Measurements from ENCODE around the gene TTYH3. TPM values are rescaled to one million over a fixed set of nuclear protein-coding genes. Genes with fewer than 3 reads are reported as not detected.

TTYH3 gene
- total RNA-seq, 1 experiment from 2014 or later, result 278 TPM

DNA sequence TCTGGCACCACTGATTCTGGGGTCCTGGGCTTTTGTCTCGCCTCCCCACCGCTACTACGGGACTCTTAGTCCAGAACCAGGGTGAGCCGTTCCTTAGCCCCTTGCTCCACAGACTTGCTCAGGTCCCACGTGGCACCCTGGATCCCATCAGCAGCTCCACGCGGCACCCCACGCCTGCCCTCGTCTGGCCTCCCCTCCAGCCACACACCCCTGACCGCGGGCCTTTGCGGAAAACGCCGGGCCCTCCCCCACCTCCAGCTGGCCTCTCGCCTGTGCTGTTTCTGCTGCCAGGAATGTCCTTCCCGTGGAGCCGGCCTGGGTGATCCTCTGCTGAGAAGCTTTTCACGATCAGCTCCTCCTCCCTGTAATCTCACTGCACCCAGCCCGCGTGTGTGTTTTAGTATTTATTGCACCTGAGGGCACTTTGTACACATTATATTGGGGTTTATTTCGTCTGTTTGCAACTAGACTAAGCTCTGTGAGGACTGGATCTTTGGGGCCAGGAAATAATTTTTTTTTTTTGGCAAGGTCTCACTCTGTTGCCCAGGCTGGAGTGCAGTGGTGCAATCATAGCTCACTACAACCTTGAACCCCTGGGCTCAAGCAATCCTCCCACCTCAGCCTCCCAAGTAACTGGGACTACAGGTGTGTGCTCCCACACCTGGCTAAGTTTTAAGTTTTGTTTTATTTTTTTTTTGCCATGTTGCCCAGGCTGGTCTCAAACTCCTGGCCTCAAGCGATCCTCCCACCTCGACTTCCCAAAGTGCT is 10.5 kb upstream of the TTYH3 start:
- Histone ChIP-seq H3K4me1 (ENCODE audit: control insufficient read depth, insufficient read depth, low read length) (peaks cover 18% of the 10 kb centered on the region), H3K9me3 (ENCODE audit: control insufficient read depth, insufficient read depth, low read depth, low read length) (no peaks in the 10 kb centered on the region), H3K36me3 (ENCODE audit: control insufficient read depth, insufficient read depth, low read length) (no peaks in the 10 kb centered on the region), H3K4me3 (ENCODE audit: low read depth in 2 of 2, low read length in 2 of 2) (no peak overlapping the region), H3K27me3 (ENCODE audit: control insufficient read depth, insufficient read depth, low read length) (no peaks in the 10 kb centered on the region), H3K27ac (ENCODE audit: low read length) (no peak overlapping the region)
- ChIA-PET POLR2A (interaction anchor here (0.6 to 0.7 kb wide), 2 partner anchors 9 to 268 kb away, joined by 3 to 4 read pairs; no protein-coding TSS in a partner anchor), CTCF (interaction anchor here (0.6 to 0.7 kb wide), 2 partner anchors 60 to 170 kb away, joined by 3 read pairs; no protein-coding TSS in a partner anchor)
- TF ChIP-seq TCF7L2 (IDR thresholded peaks at IDR 0.05; ENCODE audit: low read depth, low read length) (no peak), POLR2AphosphoS5 (IDR thresholded peaks at IDR 0.05; ENCODE audit: low read depth, low read length) (no peak), SIN3A (IDR thresholded peaks at IDR 0.05; ENCODE audit: borderline replicate concordance, insufficient read depth, low read depth, low read length) (no peak)
- TF ChIP-seq, protein P1, sequence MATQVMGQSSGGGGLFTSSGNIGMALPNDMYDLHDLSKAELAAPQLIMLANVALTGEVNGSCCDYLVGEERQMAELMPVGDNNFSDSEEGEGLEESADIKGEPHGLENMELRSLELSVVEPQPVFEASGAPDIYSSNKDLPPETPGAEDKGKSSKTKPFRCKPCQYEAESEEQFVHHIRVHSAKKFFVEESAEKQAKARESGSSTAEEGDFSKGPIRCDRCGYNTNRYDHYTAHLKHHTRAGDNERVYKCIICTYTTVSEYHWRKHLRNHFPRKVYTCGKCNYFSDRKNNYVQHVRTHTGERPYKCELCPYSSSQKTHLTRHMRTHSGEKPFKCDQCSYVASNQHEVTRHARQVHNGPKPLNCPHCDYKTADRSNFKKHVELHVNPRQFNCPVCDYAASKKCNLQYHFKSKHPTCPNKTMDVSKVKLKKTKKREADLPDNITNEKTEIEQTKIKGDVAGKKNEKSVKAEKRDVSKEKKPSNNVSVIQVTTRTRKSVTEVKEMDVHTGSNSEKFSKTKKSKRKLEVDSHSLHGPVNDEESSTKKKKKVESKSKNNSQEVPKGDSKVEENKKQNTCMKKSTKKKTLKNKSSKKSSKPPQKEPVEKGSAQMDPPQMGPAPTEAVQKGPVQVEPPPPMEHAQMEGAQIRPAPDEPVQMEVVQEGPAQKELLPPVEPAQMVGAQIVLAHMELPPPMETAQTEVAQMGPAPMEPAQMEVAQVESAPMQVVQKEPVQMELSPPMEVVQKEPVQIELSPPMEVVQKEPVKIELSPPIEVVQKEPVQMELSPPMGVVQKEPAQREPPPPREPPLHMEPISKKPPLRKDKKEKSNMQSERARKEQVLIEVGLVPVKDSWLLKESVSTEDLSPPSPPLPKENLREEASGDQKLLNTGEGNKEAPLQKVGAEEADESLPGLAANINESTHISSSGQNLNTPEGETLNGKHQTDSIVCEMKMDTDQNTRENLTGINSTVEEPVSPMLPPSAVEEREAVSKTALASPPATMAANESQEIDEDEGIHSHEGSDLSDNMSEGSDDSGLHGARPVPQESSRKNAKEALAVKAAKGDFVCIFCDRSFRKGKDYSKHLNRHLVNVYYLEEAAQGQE (IDR thresholded peaks at IDR 0.05; ENCODE audit: insufficient read depth in 1 of 2, low read depth in 2 of 2, low read length in 1 of 2), result no peak
- TF ChIP-seq, protein P2, sequence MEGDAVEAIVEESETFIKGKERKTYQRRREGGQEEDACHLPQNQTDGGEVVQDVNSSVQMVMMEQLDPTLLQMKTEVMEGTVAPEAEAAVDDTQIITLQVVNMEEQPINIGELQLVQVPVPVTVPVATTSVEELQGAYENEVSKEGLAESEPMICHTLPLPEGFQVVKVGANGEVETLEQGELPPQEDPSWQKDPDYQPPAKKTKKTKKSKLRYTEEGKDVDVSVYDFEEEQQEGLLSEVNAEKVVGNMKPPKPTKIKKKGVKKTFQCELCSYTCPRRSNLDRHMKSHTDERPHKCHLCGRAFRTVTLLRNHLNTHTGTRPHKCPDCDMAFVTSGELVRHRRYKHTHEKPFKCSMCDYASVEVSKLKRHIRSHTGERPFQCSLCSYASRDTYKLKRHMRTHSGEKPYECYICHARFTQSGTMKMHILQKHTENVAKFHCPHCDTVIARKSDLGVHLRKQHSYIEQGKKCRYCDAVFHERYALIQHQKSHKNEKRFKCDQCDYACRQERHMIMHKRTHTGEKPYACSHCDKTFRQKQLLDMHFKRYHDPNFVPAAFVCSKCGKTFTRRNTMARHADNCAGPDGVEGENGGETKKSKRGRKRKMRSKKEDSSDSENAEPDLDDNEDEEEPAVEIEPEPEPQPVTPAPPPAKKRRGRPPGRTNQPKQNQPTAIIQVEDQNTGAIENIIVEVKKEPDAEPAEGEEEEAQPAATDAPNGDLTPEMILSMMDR (IDR thresholded peaks at IDR 0.05), result no peak
- DNase-seq (ENCODE audit: low read depth, low spot score) (no peak), ATAC-seq (no peak)
- in situ Hi-C loops (cut with HindIII; ENCODE audit: low pct_unique_long_range_greater_than_20kb, low sequenced_read_pairs), result no loop called here
- BruUV-seq (replicated peaks), result no TSS peak
- intact Hi-C loops (cut with micrococcal nuclease; ENCODE audit: unreplicated experiment), result no loop called here

DNA sequence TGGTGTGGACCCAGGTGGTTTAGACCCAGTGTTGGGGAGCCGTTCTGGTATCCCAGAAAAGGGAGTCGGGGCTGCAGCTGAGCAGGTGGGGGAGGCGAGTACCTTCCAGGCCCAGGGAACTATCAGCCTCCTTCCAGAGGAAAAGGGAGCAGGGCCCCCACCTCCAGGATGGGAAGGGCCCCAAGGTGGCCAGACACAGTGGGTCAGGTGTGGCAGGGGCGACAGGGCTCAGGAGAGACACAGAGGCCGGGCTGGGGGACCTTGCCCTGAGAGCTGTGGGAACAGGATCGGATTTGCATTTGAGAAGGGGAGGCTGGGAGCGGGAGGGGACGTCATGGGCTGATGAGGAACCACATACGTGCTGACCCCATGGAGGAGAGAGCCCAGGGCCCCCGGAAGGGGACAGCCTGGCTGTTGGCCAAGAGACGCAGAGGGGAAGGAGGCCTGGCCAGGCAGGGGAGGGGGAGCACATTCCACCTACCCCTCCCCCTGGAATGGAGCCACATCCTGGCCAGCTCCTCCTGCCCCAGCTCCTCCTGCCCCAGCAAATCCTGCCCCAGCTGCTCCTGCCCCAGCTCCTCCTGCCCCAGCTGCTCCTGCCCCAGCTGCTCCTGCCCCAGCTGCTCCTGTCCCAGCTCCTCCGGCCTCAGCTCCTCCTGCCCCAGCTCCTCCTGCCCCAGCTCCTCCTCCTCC is 9.7 kb upstream of the TTYH3 start:
- Histone ChIP-seq H3K9me3 (ENCODE audit: control insufficient read depth, insufficient read depth, low read depth, low read length) (no peaks in the 10 kb centered on the region), H3K27me3 (ENCODE audit: control insufficient read depth, insufficient read depth, low read length) (no peaks in the 10 kb centered on the region), H3K36me3 (ENCODE audit: control insufficient read depth, insufficient read depth, low read length) (no peaks in the 10 kb centered on the region), H3K27ac (ENCODE audit: low read length) (no peak overlapping the region), H3K4me3 (ENCODE audit: low read depth in 2 of 2, low read length in 2 of 2) (no peak overlapping the region), H3K4me1 (ENCODE audit: control insufficient read depth, insufficient read depth, low read length) (peaks cover 18% of the 10 kb centered on the region)
- in situ Hi-C loops (cut with HindIII; ENCODE audit: low pct_unique_long_range_greater_than_20kb, low sequenced_read_pairs), result no loop called here
- TF ChIP-seq, protein P1 (IDR thresholded peaks at IDR 0.05; ENCODE audit: insufficient read depth in 1 of 2, low read depth in 2 of 2, low read length in 1 of 2), result no peak
- no peak for TF ChIP-seq POLR2AphosphoS5 (IDR thresholded peaks at IDR 0.05; ENCODE audit: low read depth, low read length)
- TF ChIP-seq, protein P2 (IDR thresholded peaks at IDR 0.05), result no peak
- TF ChIP-seq TCF7L2 (IDR thresholded peaks at IDR 0.05; ENCODE audit: low read depth, low read length), result no peak
- BruUV-seq (replicated peaks), result no TSS peak
- intact Hi-C loops (cut with micrococcal nuclease; ENCODE audit: unreplicated experiment), result no loop called here
- CTCF ChIA-PET, result interaction anchor here (0.7 to 1.3 kb wide), 2 partner anchors 13 to 30 kb away, joined by 3 to 11 read pairs; no protein-coding TSS in a partner anchor
- POLR2A ChIA-PET, result interaction anchor here (0.7 kb wide), 1 partner anchor 24 kb away, joined by 3 read pairs; no protein-coding TSS in a partner anchor
- no peak for ATAC-seq
- no peak for DNase-seq (ENCODE audit: low read depth, low spot score)

Measured in Panc1 (cell line).